Effector CD8-positive, alpha-beta T cell (primary cell): ENCODE measurements around the gene PKN2.
A peak's percentile ranks its signal among the peaks of the same experiment; 100 is the strongest.

Experiments used
- DNase-seq: peaks from one replicate; lab custom pipeline; 2025; lab: John Stamatoyannopoulos, UW
- total RNA-seq, 4 experiments: gene quantifications; one replicate each; lab custom pipeline; 2026; lab: John Stamatoyannopoulos, UW

Gene PKN2
- total RNA-seq: 38.7 to 62.0 (median 61.6) reads per million in 4 experiments

DNA sequence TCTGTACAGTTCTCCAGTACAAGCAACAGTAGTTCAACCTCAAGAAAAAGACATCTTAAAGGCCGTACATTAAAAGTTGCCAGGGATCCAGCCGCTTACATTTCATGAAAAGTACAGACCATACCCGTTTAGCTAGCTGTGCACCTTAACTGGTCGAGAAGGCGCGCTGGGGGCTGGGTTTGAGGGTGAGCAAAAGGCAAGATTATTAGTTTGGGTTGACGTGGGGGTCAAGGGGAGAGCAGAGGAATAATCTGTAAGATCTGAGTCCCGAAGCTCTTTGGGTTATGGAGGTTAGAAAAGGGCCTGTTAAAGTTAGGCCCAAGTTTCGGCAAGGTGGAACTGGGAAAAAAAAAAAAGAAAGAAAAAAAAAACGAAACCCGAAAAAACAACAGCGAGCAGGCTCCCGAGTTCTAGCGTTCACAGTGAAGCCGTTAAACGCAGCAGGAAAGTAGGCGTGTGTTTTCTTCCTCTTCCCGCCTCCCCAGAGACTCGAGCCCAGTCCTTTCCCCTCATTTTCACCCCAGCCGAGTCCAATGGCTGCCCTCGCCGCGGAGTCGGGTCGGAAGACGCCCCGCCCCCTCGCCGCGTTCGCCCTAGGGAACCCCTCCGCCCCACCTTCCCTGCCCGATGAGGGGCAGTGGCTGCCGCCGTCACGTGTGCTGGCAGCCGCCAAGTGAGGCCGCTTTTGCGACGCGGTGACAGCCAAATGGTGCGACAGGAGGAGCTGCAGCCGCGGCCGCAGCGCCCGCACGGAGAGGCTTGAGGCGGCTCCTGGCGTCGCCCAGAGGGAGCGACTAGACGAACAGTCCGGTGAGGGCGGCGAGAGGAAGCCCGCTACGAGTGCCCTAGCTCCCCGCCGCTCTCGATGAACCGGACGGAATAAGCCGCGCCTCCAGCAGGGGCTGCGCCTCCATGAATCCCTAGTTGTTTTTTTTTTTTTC lies at the start of gene PKN2:
TSS of gene PKN2 (plus strand) at position 733 of the 941 bp plus-strand sequence. CDS start 308 bp downstream, outside the sequence.
- DNase-seq: peak; percentile 95

DNA sequence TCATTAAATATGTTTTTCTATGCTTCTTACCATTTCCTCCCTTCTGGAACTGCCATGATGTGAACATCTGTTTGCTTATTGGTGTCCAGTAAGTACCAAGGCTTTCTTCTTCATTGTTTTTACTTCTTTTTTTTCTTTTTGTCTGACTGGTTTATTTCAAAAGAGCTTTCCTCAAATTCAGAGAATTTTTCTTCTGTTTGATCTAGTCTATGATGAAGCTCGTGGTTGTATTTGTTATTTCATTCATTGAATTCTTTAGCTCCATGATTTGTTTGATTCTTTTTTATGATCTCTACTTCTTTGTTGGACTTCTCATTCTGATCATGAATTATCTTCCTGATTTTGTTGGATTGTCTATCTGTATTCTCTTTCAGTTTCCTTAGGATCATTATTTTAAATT lies 49.5 kb upstream of the PKN2 start:
- DNase-seq: no peak

DNA sequence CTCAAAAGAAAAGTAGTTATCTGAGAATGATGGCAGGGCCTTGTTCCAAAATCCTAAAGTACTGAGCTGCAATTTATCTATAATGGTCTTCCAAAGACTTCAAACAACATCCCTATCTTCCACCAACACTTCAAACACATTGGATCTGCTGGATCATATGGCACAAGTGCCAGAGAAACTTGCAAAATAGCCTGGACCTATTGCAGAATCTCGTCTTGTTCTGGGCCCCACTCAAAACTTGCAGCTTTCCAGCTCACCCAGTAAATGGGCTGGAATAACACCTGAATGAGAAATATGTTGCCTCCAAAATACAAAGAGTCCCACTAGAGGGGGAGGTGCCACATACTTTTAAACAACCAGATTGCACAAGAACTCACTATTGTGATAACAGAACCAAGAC lies 44.0 kb upstream of the PKN2 start:
- no peak for DNase-seq

DNA sequence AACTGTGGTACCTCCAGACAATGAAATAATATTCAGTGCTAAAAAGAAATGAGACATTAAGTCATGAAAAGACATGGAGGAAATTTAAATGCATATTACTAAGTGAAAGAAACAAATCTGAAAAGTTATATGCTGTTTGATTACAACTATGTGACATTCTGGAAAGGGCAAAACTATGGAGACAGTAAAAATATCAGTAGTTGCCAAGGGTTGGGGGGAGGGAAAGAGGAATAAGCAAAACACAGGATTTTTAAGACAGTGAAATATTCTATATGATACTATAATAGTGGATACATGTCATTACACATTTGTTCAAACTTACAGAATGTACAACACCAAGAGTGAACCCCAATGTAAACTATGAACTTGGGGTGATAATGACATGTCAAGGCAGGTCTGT lies 38.2 kb upstream of the PKN2 start:
- no peak for DNase-seq

DNA sequence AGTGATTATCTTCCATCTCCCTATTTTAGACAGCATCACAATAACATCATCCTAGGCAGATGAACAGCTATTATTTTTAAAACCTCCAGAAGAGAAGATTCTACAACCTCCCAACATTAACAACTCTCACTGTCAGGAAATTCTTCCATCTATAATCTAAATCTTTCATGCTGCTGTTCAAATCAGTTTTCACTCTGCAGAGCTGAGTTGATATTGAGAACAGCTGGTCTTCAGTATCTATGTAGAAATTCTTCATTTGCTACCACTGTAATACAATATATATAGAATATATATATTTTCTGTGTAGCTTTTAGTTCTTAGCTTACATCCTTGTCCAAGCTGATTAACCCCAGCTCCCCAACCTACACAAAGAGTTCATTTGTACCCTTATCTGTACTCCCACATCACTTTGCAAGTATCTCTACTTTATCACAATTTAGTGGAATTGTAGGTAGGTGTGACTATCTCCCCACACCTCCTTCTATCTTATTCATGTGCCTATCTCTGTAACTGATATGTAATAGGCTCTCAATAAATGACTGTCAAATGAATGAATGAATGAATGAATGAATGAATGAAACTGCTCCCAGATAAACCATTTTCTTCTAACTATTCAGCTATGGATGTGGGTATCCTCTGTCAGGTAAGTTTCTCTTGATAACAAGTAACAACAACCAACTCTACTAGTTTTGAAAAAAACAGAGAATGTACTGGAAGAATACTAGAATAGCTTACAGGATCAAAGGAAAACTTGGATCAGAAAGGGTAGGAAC lies 37.4 kb upstream of the PKN2 start:
- no peak for DNase-seq

DNA sequence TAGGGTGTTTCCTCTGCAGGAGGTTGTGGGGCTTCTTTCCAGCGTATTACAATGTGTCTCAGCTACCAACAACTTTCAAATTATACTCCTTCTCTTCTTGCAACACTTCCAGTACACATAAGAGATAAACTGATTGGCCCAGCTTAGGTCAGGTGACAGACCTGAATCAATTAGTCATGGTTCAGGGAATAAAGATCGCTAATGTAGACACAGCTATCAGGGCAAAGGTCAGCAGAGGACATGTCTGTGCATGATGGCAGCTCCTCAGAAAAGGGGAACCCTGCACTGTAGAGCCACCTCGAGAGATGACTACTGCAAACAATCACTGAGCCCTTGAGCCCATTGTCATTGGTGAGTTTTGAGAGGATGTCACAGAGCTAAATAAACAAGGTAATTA lies 36.8 kb upstream of the PKN2 start:
- no peak for DNase-seq

DNA sequence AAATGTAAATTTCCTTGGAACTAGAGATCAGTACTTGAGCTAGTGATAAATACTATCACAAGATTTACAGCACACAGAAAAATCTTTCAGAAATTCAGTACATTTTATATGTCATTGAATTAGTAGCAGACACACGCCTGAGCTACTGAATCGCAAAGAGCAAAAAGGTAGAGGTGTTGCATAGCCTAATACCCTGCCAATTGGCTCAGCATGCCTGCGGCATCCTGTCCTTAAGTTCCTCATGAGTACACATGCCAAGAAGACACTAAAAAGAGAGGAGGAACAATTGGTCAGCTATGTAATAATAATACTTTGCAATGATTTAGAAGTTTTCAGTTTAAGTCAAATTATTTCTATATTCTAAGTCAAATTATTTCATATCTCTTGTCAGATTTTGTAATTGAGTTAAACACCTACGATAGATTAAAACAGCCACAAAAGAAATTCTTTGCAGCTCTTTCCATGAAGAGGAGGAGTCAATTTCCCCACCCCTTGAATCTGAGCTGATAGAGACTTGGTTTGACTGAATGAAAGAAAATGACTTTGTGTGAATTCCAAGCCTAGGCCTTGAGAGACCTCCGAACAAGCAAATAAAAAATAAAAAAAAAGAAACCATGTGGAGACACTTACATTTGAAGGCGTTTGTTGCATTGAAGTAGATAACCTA lies 36.2 kb upstream of the PKN2 start:
- no peak for DNase-seq

DNA sequence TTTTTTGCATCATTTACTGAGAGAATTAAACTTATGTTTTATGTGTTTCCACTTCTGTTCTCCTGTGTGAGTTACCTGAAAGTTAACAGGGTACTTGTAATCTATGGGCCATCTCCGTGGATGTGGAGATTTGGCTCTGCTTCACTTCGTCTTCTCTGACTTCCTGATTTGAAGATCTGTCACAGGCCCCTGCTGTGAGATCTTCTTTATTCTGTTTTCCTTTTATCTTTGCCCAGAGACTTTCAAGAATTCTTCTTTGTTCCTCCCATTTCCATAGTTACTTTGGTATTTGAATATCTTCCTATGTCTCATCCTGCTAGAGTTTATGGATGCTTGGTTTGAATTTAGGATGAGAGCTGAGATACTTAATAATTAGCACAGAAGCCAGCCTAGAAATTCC lies 35.4 kb upstream of the PKN2 start:
- no peak for DNase-seq

DNA sequence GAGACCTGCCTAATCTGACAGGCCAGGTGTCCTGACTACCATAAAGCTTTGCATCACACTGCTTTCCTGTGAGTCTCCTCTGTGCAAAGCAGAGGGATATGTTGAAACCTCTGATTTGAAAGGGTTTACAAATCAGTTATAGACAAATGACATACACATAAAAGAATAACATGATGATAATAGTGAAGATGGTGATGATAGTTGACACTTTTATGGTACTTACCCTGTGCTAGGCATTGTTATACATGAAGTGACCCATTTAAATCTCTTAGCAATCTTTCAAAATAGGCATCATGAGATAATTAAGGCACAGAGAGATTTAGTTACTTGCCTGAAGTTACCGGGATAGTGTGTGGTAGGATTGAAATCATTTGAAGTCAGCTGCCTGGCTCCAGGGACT lies 34.1 kb upstream of the PKN2 start:
- no peak for DNase-seq

DNA sequence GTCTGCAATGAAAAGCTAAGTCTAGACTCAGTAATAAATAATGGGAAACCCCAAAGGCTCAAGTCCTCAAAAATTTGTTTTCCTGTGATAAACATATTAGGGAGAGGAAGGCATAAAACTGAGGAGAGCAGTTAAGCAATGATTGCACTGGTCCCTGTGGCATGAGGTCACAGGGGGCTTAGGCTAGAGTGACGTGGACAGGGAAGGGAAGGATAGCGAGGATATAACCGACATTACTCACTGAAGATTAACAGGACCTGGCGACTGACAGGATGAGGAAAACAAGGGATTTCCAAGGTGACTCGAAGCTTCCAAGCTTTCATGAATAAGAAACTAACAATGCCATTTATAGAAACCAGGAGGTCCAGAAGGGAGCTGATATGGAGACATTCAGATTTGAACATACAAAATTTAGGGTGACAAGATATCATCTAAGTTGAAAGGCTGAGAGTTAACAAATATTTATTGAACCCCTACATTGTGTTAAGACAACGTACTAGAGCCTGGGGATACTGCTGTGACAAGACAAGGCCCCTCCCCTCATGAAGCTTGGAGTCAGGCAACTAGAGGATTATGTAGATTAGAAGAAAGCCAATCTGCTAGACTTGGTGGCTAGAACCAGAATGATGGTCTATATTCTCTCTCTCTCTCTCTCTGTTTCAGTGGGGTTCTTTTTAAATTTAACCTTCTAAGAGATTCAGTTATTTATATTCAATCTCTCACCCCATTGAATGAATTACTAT lies 33.2 kb upstream of the PKN2 start:
- no peak for DNase-seq

DNA sequence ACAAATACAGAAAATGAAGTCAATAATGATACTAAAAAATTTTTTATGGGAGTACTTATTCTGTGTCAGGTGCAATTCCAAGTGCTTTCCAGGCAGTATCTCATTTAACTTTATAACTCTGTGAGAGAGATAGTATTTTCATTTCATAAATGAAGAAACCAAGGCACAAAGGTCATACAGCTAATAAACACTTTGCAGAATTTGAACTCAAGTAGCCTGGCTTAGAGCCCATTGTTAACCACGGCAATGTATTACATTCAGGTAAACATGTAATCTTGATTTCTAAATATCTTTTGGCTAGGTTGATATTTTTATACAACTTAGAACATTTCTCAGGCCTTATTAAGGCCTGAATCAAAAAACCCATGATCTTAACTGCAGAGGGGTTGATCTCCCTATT lies 28.9 kb upstream of the PKN2 start:
- DNase-seq: no peak

DNA sequence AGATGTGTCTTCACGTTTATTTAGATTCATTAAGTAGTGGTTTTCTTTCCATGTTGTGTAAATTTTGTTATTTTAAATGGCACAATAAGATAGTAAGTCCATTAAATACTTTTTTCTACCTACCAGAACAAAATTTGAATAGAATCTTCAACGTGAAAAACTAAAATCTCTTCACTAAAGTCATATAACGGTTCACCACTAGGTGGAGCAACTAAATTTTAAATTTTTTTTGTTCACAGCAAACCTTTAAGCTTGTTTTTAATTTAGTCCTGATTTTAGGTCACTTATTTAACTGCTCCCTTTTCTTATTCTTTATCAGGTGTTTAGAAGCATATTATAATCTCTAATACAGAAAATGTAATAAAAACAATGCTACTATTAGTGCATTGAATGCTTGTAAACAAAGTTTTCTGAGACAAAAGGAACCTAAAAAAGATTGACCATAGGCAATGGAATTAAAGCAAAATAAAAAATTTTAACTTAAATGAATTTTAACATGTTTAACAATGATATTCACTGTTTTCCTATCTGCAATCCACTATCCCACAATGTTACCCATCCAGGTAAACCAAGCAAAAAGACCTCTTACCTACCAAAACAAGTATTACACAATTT lies 28.3 kb upstream of the PKN2 start:
- no peak for DNase-seq

DNA sequence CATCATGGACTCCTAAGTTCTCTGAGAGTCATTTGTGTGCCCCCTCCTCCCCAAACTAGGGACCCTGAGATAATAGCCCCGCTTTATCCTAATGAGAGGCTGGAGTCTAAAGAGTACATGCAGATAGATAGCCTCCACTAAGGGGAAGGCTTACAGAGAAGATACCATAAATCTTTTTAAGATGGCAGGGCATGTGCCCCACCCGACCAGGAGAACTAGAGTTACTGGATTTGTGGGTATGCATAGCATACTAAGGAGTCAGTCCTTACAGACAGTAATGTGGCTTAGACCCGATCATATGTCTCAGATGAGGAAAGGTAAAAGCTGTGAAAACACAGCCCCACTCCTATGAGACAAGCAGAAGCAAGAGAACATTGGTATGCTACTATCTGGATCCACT lies 25.7 kb upstream of the PKN2 start:
- DNase-seq: no peak

DNA sequence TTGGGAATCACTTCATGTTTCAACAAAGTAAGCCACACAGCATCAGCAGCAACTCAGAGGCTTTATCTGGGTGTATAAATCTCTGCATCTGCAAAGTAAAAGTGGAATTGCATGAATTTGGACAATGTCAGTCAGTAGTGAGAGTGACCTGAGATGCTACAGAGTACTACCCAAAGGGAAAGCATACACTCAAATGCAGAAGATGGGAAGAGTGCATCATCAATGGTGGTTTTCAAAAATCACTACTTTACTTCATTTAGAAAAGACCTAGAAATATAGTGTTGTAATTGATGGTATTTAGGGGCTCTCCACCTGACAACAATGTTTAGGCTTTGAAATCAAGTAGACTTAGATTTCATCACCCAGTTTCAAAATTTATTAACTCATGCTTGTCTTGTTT lies 24.5 kb upstream of the PKN2 start:
- DNase-seq: no peak

DNA sequence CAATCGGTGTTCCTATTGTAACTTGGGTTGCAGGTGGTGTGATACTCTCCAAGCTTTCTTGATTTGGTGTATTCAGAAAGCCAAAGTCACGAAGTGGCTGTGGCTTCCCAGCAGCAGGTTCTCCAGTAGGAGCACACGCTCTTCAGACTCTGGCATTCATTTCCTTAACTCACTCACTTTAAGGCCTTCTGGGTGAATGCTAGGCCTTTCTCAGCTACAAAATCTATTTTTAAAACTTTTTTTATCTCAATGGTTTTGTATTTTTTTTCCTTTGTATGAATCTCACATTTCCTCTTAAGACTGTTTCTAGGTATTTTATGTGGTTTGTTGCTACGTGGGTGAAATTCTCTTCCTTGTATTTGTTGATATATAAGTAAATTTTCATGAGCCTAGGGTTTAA lies 22.9 kb upstream of the PKN2 start:
- DNase-seq: no peak

DNA sequence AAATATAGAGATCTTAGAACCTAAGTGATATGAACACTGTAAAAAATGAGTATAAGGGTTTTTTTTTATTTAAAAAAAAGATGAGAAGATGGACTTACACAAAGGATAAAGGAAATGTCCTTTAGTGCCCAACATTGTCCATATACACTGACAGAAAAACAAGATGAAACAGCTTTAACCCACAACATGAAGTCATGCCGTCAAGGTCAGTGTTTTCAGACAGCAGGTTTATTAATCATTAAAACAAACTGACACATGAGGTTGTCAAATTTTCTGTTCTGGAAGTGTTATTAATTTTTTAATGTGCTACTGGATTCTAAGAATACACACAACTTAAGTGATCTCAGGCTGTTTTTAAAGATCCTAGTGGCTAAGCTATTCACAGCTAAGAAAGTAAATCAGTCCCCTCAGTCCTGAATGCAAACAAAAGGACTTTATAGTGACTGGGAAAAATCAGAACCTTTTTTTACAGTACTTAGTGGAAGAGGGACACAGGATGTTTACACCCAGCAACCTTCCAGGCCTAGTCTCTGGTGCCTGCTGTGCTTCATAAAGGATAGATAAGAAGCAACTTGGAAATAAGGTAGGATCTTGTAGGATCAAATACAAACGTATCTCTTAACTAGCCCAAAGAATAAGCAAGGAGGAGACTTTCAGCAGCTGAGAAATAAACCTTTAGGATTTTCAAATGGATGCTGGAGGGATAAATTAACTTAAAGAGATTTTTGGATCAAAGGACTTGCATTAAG lies 21.9 kb upstream of the PKN2 start:
- DNase-seq: no peak

DNA sequence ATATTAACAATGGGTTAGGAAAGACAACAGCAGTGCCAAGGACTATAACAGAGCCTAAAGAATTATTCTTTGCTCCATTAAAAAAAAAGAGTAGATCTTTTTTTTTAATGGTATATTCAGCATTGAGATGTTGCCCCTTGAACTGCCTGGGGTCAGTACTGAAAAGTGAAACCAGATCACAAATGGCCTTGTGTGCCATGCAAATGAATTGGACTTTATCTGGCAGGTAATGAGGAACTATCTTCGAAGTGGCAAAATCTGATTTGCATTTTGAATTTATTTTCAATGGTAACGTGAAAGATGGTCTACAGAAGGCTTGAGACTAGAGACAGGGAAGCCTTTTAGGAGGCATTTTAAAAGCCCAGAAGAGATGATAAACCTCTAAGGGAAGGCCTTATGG lies 21.4 kb upstream of the PKN2 start:
- DNase-seq: no peak

DNA sequence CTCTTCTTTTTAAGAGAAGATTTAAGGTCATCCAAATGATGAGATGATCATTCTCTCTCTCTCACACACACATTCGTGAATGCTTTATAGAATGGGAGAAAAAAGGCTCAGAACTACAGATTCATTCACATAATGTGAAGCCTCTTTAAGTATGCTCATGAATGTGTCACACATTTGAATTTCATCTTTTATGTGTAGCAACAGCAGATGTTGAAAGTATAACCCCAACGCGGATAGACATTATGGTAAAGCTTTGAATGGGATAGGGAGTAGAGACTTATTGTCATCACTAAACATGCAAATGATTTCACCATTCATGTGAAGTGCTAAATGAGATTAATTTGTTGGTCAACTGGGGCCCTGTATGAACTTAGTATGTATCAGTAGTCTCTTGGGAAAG lies 15.7 kb upstream of the PKN2 start:
- no peak for DNase-seq

DNA sequence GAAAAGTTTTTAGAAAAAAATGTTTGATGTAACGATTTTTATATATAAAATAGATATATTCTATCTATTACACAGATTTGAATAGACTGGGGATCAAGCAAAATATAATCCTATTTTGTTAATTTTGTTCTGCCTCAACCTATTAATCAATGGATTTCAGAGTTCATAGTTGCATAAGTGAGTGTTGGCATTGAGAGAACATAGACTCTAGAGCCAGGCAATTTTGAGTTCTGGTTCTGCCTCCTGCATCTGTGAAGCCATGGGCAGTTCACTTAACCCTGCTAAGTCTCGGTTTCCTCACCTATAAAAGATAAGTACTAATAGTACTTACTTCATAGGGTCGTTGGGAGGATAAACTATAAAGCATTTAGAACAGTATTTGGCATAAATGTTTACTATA lies 13.6 kb upstream of the PKN2 start:
- DNase-seq: no peak

DNA sequence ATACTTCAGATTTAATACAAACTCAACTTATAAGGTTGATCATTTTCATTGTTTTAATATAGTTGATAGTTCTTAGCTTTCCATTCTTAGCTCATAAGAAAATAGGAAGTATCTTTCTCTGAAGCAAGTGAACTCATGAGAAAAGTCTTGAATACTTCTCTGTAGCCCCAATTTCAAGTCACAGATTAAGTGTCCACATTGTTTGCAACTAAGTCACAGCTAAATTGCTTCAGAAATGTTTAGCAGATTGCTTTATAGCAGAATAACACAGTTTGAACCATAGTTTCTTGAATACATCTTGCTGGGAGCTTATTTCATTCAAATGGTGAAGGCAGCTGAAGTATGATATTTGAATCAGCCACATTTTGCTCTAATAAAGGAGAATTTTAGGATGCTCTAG lies 10.6 kb upstream of the PKN2 start:
- no peak for DNase-seq

DNA sequence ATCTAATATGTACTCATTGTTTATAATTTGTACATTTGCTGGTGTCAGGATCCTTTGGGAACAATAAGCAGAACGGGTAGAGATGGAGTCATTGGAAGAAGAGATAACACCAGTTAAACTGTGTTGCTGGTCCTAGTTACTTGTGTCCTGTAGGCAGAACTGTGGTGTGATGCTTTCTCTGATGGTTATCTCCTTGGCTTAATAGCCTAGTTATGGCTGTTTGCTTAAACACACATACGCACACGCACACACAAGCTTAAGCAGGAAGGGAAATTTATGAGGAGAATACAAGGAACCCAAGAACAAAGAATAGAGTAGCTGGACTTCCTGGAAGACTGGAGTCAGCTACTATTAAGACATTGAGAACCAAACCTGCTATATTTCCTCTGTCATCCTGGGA lies 5.7 kb upstream of the PKN2 start:
- DNase-seq: no peak
